SKM-1 treated with dmso at 0.1 percent for 144 hours (cell line): ENCODE data around the gene NFIA.

ENCODE experiments used
- DNase-seq: peaks from one replicate; lab custom pipeline; 2025; ENCODE audit not compliant: unreplicated experiment; lab: John Stamatoyannopoulos, UW

NFIA gene

GRCh38 chr1:61237659-61238358 is 155.4 kb downstream of the NFIA start:
- DNase-seq: no peak

DNA sequence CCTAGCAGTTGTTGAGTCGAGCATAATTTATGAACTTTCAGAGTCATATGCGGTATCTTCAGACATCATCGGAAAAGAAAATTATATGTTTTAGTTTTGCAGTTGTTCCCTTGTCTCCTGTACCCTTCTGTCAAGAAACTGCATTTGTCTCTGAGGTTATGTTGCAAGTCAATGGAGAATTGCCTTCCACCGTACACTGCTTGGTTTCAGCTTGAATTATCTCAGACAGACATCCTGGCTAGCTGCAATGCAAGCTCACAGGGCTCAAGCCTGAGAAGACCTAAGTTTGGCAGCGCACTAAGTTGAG is 156.0 kb downstream of the NFIA start:
- DNase-seq: no peak

GRCh38 chr1:61240878-61241277 is 158.5 kb downstream of the NFIA start:
- no peak for DNase-seq

GRCh38 chr1:61241411-61241838 is 159.1 kb downstream of the NFIA start:
- DNase-seq: no peak

- DNase-seq: no peak
These were observed 159.6 kb downstream of the NFIA start for GRCh38 chr1:61241973-61242381.

DNA sequence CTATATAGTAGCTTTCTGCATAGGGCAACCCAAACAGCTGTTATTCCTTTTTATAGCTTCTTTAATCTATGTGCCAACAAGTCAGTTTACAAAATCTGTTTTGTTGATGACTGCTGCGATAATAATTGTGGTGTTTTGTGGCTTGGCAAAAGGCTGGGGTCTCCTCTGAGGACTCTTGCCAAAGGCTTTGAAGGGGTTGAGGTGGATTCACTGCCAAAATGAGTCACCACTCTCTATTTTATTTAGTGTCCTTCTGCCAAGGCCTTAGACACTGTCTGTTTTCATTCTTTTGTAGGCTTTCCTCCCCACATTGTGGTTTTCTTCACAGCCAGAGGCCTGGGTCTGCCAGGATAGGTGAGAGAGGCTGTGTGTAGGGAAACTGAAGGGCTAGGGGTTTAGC is 161.8 kb downstream of the NFIA start:
- DNase-seq: no peak

GRCh38 chr1:61245696-61246400 is 163.5 kb downstream of the NFIA start:
- DNase-seq: no peak

- DNase-seq: no peak
These were observed 164.9 kb downstream of the NFIA start for GRCh38 chr1:61247051-61247825.

- DNase-seq: peak; percentile 62
These were observed 165.8 kb downstream of the NFIA start for GRCh38 chr1:61247881-61248752.

GRCh38 chr1:61250933-61251332 is 168.6 kb downstream of the NFIA start:
- no peak for DNase-seq

DNA sequence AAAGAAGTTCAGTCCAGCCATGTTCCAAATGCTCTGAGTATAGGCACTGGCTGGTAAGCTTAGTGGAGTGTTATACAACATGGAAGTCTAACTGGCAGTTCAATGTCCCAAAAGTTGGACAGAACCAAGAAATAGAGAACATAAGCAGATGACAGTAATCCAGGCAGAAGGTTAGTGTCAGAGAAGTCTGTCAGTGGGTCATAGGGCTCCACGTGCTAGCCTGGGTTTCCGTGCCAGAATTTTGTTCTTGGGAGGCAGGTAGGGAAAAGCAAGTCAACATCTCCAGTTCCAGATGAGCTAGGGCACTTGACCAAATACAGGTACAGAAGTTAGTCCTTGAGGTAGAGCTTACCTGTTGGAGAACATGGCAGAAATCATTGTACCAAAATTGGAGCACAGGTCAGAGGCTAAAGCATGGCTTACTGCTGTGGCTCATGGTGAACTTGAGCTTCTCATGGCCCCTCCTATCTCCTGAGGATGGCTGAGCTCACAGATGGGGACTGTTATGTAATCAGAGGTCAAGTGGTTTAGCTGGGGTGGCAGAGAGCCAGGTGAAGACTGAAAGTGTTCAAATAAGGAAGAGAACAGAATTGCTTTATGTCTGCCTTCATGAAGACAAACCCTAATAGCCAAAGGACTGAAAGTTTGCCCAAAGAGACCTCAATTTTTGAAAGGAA is 170.8 kb downstream of the NFIA start:
- peak; percentile 93 for DNase-seq

GRCh38 chr1:61253912-61254633 is 171.7 kb downstream of the NFIA start:
- peak; percentile 56 for DNase-seq

- no peak for DNase-seq
These were observed 172.4 kb downstream of the NFIA start for GRCh38 chr1:61254634-61255357.

GRCh38 chr1:61255358-61255703 is 173.0 kb downstream of the NFIA start:
- peak; percentile 63 for DNase-seq

DNA sequence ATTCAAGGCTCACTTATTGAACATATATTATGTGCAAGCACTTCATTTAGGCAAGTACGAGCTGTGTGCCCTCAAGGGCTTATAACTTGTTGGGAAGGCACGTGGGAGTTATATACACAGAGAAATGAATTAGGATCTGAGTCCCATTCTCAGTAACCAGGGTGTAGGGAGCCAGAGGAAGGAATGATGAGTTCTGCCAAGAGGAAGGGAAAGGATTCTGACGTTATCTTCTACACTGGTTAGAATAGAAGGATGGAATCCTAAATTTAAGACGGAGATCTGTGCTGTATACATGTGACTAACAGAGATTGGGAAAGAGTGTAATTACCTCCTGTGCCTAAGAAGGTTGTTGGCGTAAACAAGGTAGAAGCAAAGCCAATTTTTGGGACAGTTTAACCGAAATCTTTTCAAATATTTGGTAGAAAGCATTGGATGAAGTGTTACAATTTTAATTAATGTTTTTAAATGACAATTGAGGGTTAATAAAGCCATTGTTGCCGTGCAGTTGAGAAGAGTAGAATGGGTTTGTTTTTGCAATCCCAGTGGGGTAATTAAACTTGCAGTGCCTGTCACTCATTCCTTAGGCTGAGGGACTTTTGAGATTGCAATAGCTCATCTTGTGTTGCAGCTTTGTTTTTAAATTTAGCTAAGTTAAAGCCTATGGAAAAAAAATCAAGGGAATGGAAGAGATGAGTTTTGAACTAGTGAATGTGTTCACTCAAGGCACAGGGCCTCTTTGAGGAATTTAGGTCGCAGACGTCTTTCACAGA is 177.2 kb downstream of the NFIA start:
- no peak for DNase-seq

- DNase-seq: no peak
These were observed 177.8 kb downstream of the NFIA start for GRCh38 chr1:61260171-61260570.

DNA sequence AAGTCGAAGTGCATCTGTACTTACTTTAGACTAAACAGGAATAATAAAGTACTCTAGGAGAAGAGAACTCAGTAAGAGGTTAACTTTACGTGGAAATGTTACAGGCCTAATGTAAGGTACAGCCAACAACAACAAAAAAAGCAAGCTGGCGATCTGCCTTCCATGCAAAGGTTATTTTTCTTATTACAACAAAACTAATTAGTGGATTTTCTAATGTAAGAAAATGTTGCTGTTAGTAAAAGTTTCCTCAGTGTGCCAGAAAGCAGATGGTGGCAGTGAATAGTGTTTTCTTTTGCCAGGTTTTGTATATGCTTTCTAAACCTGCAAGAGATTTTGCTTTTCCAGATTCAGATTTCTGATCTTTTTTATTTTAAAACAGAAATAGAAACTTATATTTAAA is 179.2 kb downstream of the NFIA start:
- DNase-seq: no peak
